Suprapubic skin (tissue), 4 donors: ENCODE measurements around the gene E2F8.

Source experiments
- CTCF ChIP-seq, 2 donors: fragments of 200-600 bp in 1 of 2; fragments of 450-650 bp in 1 of 2; sonication (generic) in 1 of 2; IDR thresholded peaks; one replicate each; pipeline ENCODE4 v1.5.1; 2016 to 2019; ENCODE audit warnings: antibody characterized with exemption in 2 of 2, mild to moderate bottlenecking in 1 of 2, moderate library complexity in 1 of 2
- EP300 ChIP-seq: sonication (generic); formaldehyde crosslinking; IDR thresholded peaks from one replicate; pipeline ENCODE4 v1.6.1; 2017; ENCODE audit warnings: antibody characterized with exemption
- POLR2AphosphoS5 ChIP-seq, 3 donors: sonication (generic); formaldehyde crosslinking; IDR thresholded peaks; one replicate each; pipeline ENCODE4 v1.6.1; 2017; ENCODE audit warnings: antibody characterized with exemption in 3 of 3

GRCh38 chr11:19200410-19201201, 40.1 kb downstream of the E2F8 start:
- TF ChIP-seq CTCF (IDR thresholded peaks at IDR 0.05) (no peak), POLR2AphosphoS5 (IDR thresholded peaks at IDR 0.05) (no peak), EP300 (no peak)
